Mesodermal cell (in vitro differentiated cells): Measurements from ENCODE around the gene GPR37L1.

ENCODE experiments used
- H3K27ac ChIP-seq: 2 replicates; pipeline ENCODE4 v1.7.0; 2013; ENCODE audit warnings: mild to moderate bottlenecking, low read depth, low read length, moderate library complexity; ENCODE audit not compliant: severe bottlenecking
- H3K36me3 ChIP-seq: 2 replicates; pipeline ENCODE4 v1.7.1; 2013; ENCODE audit warnings: mild to moderate bottlenecking, low read length, moderate library complexity; ENCODE audit not compliant: control insufficient read depth, insufficient read depth
- H3K4me1 ChIP-seq: one replicate; pipeline ENCODE4 v1.7.1; 2013; ENCODE audit warnings: mild to moderate bottlenecking, low read length; ENCODE audit not compliant: insufficient read depth, control insufficient read depth, poor library complexity, severe bottlenecking
- H3K4me3 ChIP-seq: 2 replicates; pipeline ENCODE4 v1.7.0; 2013; ENCODE audit warnings: low read length, control low read depth, mild to moderate bottlenecking; ENCODE audit not compliant: insufficient read depth, poor library complexity, severe bottlenecking; ENCODE audit errors: extremely low read depth
- H3K9me3 ChIP-seq: 2 replicates; pipeline ENCODE4 v1.7.1; 2013; ENCODE audit warnings: mild to moderate bottlenecking, low read length, moderate library complexity; ENCODE audit not compliant: control insufficient read depth
- WGBS, 2 experiments: methylation state at CpG; one replicate each; pipeline ENCODE4 v1.1.5; 2013; ENCODE audit warnings: missing lambda C conversion rate in 2 of 2; ENCODE audit not compliant: insufficient coverage in 2 of 2; 5-methylcytosine and 5-hydroxymethylcytosine counted together

The GPR37L1 gene

GRCh38 chr1:202125611-202126010, 2.9 kb downstream of the GPR37L1 start:
- no peaks in the 10 kb centered on the region for H3K36me3 ChIP-seq
- 80 to 93% methylated on average over 3 to 8 of the region's 8 CpGs for WGBS, 2 experiments
- H3K4me1 ChIP-seq = peaks cover 2% of the 10 kb centered on the region
- H3K4me3 ChIP-seq = no peak overlapping the region
- H3K9me3 ChIP-seq = no peaks in the 10 kb centered on the region
- no peak overlapping the region for H3K27ac ChIP-seq

GRCh38 chr1:202126426-202126825, 3.7 kb downstream of the GPR37L1 start:
- 0% methylated on average over 1 of the region's 9 CpGs for WGBS, 2 experiments
- Histone ChIP-seq H3K27ac (no peak overlapping the region), H3K4me1 (peaks cover 2% of the 10 kb centered on the region), H3K36me3 (peaks cover 3% of the 10 kb centered on the region), H3K9me3 (no peaks in the 10 kb centered on the region), H3K4me3 (no peak overlapping the region)

- WGBS, 2 experiments = 93 to 96% methylated on average over 3 of the region's 6 CpGs
- Histone ChIP-seq H3K36me3 (peaks cover 6% of the 10 kb centered on the region), H3K4me3 (no peak overlapping the region), H3K9me3 (no peaks in the 10 kb centered on the region), H3K4me1 (peaks cover 2% of the 10 kb centered on the region), H3K27ac (no peak overlapping the region)
These were observed 4.3 kb downstream of the GPR37L1 start for GRCh38 chr1:202127061-202127460.

GRCh38 chr1:202127836-202128622, 5.3 kb downstream of the GPR37L1 start:
- WGBS, 2 experiments = 94% methylated on average over 20 to 21 of the region's 26 CpGs
- Histone ChIP-seq H3K4me1 (no peaks in the 10 kb centered on the region), H3K36me3 (peaks cover 16% of the 10 kb centered on the region), H3K27ac (no peak overlapping the region), H3K9me3 (no peaks in the 10 kb centered on the region), H3K4me3 (no peak overlapping the region)

- H3K4me3 ChIP-seq = no peak overlapping the region
- WGBS, 2 experiments = 89 to 94% methylated on average over 6 to 7 of the region's 8 CpGs
- H3K27ac ChIP-seq = no peak overlapping the region
- H3K4me1 ChIP-seq = no peaks in the 10 kb centered on the region
- peaks cover 32% of the 10 kb centered on the region for H3K36me3 ChIP-seq
- no peaks in the 10 kb centered on the region for H3K9me3 ChIP-seq
These were observed 7.0 kb downstream of the GPR37L1 start for GRCh38 chr1:202129453-202130296.

GRCh38 chr1:202130297-202130721, 7.6 kb downstream of the GPR37L1 start:
- Histone ChIP-seq H3K4me1 (no peaks in the 10 kb centered on the region), H3K36me3 (peaks cover 36% of the 10 kb centered on the region), H3K27ac (no peak overlapping the region), H3K9me3 (no peaks in the 10 kb centered on the region), H3K4me3 (no peak overlapping the region)
- whole genome bisulfite sequencing, 2 experiments = 75 to 88% methylated on average over 3 to 9 of the region's 11 CpGs

GRCh38 chr1:202130816-202131522, 8.3 kb downstream of the GPR37L1 start:
- 86 to 89% methylated on average over 6 to 9 of the region's 9 CpGs for WGBS, 2 experiments
- H3K27ac ChIP-seq = no peak overlapping the region
- H3K4me1 ChIP-seq = no peaks in the 10 kb centered on the region
- no peaks in the 10 kb centered on the region for H3K9me3 ChIP-seq
- H3K36me3 ChIP-seq = peaks cover 41% of the 10 kb centered on the region
- no peak overlapping the region for H3K4me3 ChIP-seq

GRCh38 chr1:202131956-202132821, 9.5 kb downstream of the GPR37L1 start:
- H3K36me3 ChIP-seq = peaks cover 45% of the 10 kb centered on the region
- H3K4me1 ChIP-seq = no peaks in the 10 kb centered on the region
- 90 to 95% methylated on average over 9 to 12 of the region's 12 CpGs for WGBS, 2 experiments
- H3K27ac ChIP-seq = no peak overlapping the region
- H3K9me3 ChIP-seq = no peaks in the 10 kb centered on the region
- H3K4me3 ChIP-seq = no peak overlapping the region

- Histone ChIP-seq H3K9me3 (no peaks in the 10 kb centered on the region), H3K27ac (no peak overlapping the region), H3K4me1 (no peaks in the 10 kb centered on the region), H3K36me3 (peaks cover 51% of the 10 kb centered on the region), H3K4me3 (no peak overlapping the region)
- WGBS, 2 experiments = 90 to 100% methylated on average over 6 to 12 of the region's 14 CpGs
These were observed 10.3 kb downstream of the GPR37L1 start for GRCh38 chr1:202133001-202133400.

- H3K36me3 ChIP-seq = peaks cover 56% of the 10 kb centered on the region
- WGBS, 2 experiments = 95 to 96% methylated on average over 6 of the region's 8 CpGs
- H3K4me3 ChIP-seq = no peak overlapping the region
- H3K27ac ChIP-seq = no peak overlapping the region
- H3K4me1 ChIP-seq = no peaks in the 10 kb centered on the region
- H3K9me3 ChIP-seq = no peaks in the 10 kb centered on the region
These were observed 10.8 kb downstream of the GPR37L1 start for GRCh38 chr1:202133496-202133895.
